CD4-positive, alpha-beta memory T cell (primary cell): ENCODE data around the gene GRIP2. TPM values are rescaled to one million over a fixed set of nuclear protein-coding genes. Genes with fewer than 3 reads are reported as not detected.

Source experiments
- CTCF ChIA-PET: fragments of 350-600 bp; sonication (Branson Sonifier 250); formaldehyde crosslinking; loops from one replicate; lab custom pipeline; 2021; ENCODE audit warnings: inconsistent platforms; ENCODE audit not compliant: partially characterized antibody; lab: Charles Lee
- POLR2A ChIA-PET: fragments of 350-600 bp; sonication (Branson Sonifier 250); formaldehyde crosslinking; loops from one replicate; lab custom pipeline; 2021; ENCODE audit not compliant: partially characterized antibody; lab: Charles Lee
- DNase-seq, 5 donors: peaks; one replicate each; pipeline versions ENCODE4 v3.0.0 to v3.0.0-alpha.2; 2020 to 2022; ENCODE audit warnings: mixed read lengths in 1 of 5
- H3K27ac ChIP-seq: one replicate; pipeline ENCODE4 v1.7.0; 2013; ENCODE audit warnings: low read depth, low read length
- H3K27me3 ChIP-seq: 2 replicates; pipeline ENCODE4 v1.7.0; 2013; ENCODE audit warnings: mild to moderate bottlenecking, low read length, moderate library complexity; ENCODE audit not compliant: insufficient read depth
- H3K36me3 ChIP-seq: 2 replicates; pipeline ENCODE4 v1.7.0; 2013; ENCODE audit warnings: mild to moderate bottlenecking, low read length, moderate library complexity; ENCODE audit not compliant: insufficient read depth
- H3K4me1 ChIP-seq: 2 replicates; pipeline ENCODE4 v1.7.0; 2013; ENCODE audit warnings: mild to moderate bottlenecking, low read length, moderate library complexity; ENCODE audit not compliant: insufficient read depth
- H3K4me3 ChIP-seq, 2 donors: one replicate each; pipeline ENCODE4 v1.7.0; 2013; ENCODE audit warnings: low read length in 2 of 2, mild to moderate bottlenecking in 1 of 2
- H3K9me3 ChIP-seq, 2 donors: one replicate each; pipeline ENCODE4 v1.7.0; 2013; ENCODE audit warnings: low read length in 2 of 2, control low read depth in 1 of 2; ENCODE audit not compliant: control insufficient read depth in 1 of 2
- H3K27ac Mint-ChIP-seq, 7 donors: one replicate each; pipeline ENCODE4 v1.8.0; 2020 to 2021; ENCODE audit warnings: mixed read lengths in 7 of 7, mild to moderate bottlenecking in 6 of 7, inconsistent platforms in 3 of 7, moderate library complexity in 3 of 7
- H3K27me3 Mint-ChIP-seq, 2 donors: one replicate each; pipeline ENCODE4 v1.8.0; 2020 to 2021; ENCODE audit warnings: mixed read lengths in 2 of 2
- H3K36me3 Mint-ChIP-seq, 2 donors: one replicate each; pipeline ENCODE4 v1.8.0; 2020 to 2021; ENCODE audit warnings: mixed read lengths in 2 of 2, inconsistent platforms in 1 of 2, mild to moderate bottlenecking in 1 of 2
- H3K4me1 Mint-ChIP-seq, 4 donors: one replicate each; pipeline ENCODE4 v1.8.0; 2020 to 2021; ENCODE audit warnings: mixed read lengths in 4 of 4, mild to moderate bottlenecking in 1 of 4
- H3K4me3 Mint-ChIP-seq, 8 donors: one replicate each; pipeline ENCODE4 v1.8.0; 2020 to 2021; ENCODE audit warnings: mixed read lengths in 8 of 8, mild to moderate bottlenecking in 7 of 8, moderate library complexity in 6 of 8, inconsistent platforms in 3 of 8
- H3K9me3 Mint-ChIP-seq, 8 donors: one replicate each; pipeline ENCODE4 v1.8.0; 2020 to 2021; ENCODE audit warnings: mixed read lengths in 8 of 8, mild to moderate bottlenecking in 5 of 8, inconsistent platforms in 3 of 8, moderate library complexity in 1 of 8
- intact Hi-C: fragments of 100-400 bp; cut with micrococcal nuclease; formaldehyde crosslinking; loops from one replicate; pipeline ENCODE4 v1.15.1; 2023
- polyA plus RNA-seq, 2 donors: library from polyadenylated mRNA; unstranded; fragments of 300-500 nt; fragmentation: Illumina TruSeq; gene quantifications; one replicate each; pipeline ENCODE4 v1.2.3, GENCODE V29; 2021
- total RNA-seq, 2 experiments: library from RNA; stranded (reverse); gene quantifications; one replicate each; pipeline ENCODE4 v1.2.3, GENCODE V29; 2021

Gene GRIP2
- total and polyA plus RNA-seq, 4 experiments from 2014 or later = not detected

- H3K27ac ChIP-seq = no peak overlapping the region
- Mint-ChIP-seq H3K4me3 (no peak overlapping the region), H3K27ac (no peak overlapping the region), H3K36me3 (peaks cover 25 to 49% of the 10 kb centered on the region in 2 donors), H3K4me1 (peaks cover 0 to 2% (median 0%) of the 10 kb centered on the region in 4 donors), H3K27me3 (no peaks in the 10 kb centered on the region), H3K9me3 (no peaks in the 10 kb centered on the region)
- intact Hi-C loops = no loop called here
- H3K4me1 ChIP-seq = no peaks in the 10 kb centered on the region
- no peak overlapping the region for H3K4me3 ChIP-seq
- no peak for DNase-seq
- CTCF ChIA-PET = no interaction called here
- H3K36me3 ChIP-seq = peaks cover 21% of the 10 kb centered on the region
- H3K27me3 ChIP-seq = no peaks in the 10 kb centered on the region
- POLR2A ChIA-PET = no interaction called here
- no peaks in the 10 kb centered on the region for H3K9me3 ChIP-seq
Observed at GRCh38 chr3:14489641-14490040, 50.5 kb downstream of the GRIP2 start.

GRCh38 chr3:14488286-14489041, 51.7 kb downstream of the GRIP2 start:
- Mint-ChIP-seq H3K9me3 (no peaks in the 10 kb centered on the region), H3K27me3 (no peaks in the 10 kb centered on the region), H3K27ac (peak overlapping the region in 3 of 7 donors; percentile 8 to 74 (median 74)), H3K4me3 (no peak overlapping the region), H3K4me1 (peaks cover 0 to 2% (median 0%) of the 10 kb centered on the region in 4 donors), H3K36me3 (peaks cover 34 to 60% of the 10 kb centered on the region in 2 donors)
- Histone ChIP-seq H3K9me3 (no peaks in the 10 kb centered on the region), H3K4me3 (no peak overlapping the region), H3K27me3 (no peaks in the 10 kb centered on the region), H3K27ac (no peak overlapping the region), H3K36me3 (peaks cover 27% of the 10 kb centered on the region), H3K4me1 (no peaks in the 10 kb centered on the region)
- CTCF ChIA-PET = no interaction called here
- DNase-seq = no peak
- POLR2A ChIA-PET = no interaction called here
- intact Hi-C loops = no loop called here

GRCh38 chr3:14487821-14488220, 52.3 kb downstream of the GRIP2 start:
- peaks cover 34 to 66% of the 10 kb centered on the region in 2 donors for H3K36me3 Mint-ChIP-seq
- H3K4me3 Mint-ChIP-seq = no peak overlapping the region
- no peaks in the 10 kb centered on the region for H3K27me3 ChIP-seq
- CTCF ChIA-PET = interaction anchor here (1.7 kb wide), 1 partner anchor 22 kb away, joined by 4 read pairs; no protein-coding TSS in a partner anchor
- POLR2A ChIA-PET = no interaction called here
- no peak overlapping the region for H3K27ac ChIP-seq
- H3K9me3 Mint-ChIP-seq = no peaks in the 10 kb centered on the region
- H3K36me3 ChIP-seq = peaks cover 33% of the 10 kb centered on the region
- intact Hi-C loops = no loop called here
- no peaks in the 10 kb centered on the region for H3K9me3 ChIP-seq
- H3K27me3 Mint-ChIP-seq = no peaks in the 10 kb centered on the region
- H3K27ac Mint-ChIP-seq = no peak overlapping the region
- DNase-seq = no peak
- no peak overlapping the region for H3K4me3 ChIP-seq
- peaks cover 0 to 2% (median 0%) of the 10 kb centered on the region in 4 donors for H3K4me1 Mint-ChIP-seq
- H3K4me1 ChIP-seq = no peaks in the 10 kb centered on the region

DNA sequence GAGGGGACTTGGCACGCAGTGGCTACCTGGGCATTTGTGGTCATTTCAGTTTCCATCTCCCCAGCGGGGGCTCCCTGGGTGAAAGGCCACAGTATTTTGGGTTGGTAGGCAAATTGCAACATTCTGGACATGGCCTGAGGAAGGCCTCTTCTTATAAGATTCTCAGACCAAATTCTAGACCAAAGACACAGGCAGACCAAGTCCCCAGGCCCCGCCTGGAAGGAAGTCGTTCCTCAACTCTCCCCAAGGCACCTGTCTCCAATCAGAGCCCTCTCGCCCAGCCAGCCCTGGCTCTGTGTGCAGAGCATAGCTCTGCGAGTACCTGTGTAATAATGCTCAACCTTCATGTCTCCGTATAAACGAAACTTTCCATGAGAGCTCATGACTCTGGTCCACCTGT, 53.1 kb downstream of the GRIP2 start:
- no peak for DNase-seq
- peaks cover 34 to 73% of the 10 kb centered on the region in 2 donors for H3K36me3 Mint-ChIP-seq
- H3K27me3 Mint-ChIP-seq = no peaks in the 10 kb centered on the region
- peaks cover 0 to 2% (median 0%) of the 10 kb centered on the region in 4 donors for H3K4me1 Mint-ChIP-seq
- peak overlapping the region in 4 of 7 donors; percentile 10 to 70 (median 43) for H3K27ac Mint-ChIP-seq
- ChIA-PET POLR2A (no interaction called here), CTCF (interaction anchor here (1.7 kb wide), 1 partner anchor 22 kb away, joined by 4 read pairs; no protein-coding TSS in a partner anchor)
- H3K4me3 Mint-ChIP-seq = no peak overlapping the region
- Histone ChIP-seq H3K9me3 (no peaks in the 10 kb centered on the region), H3K4me1 (no peaks in the 10 kb centered on the region), H3K27me3 (no peaks in the 10 kb centered on the region), H3K36me3 (peaks cover 41% of the 10 kb centered on the region), H3K27ac (no peak overlapping the region), H3K4me3 (no peak overlapping the region)
- intact Hi-C loops = no loop called here
- H3K9me3 Mint-ChIP-seq = no peaks in the 10 kb centered on the region

DNA sequence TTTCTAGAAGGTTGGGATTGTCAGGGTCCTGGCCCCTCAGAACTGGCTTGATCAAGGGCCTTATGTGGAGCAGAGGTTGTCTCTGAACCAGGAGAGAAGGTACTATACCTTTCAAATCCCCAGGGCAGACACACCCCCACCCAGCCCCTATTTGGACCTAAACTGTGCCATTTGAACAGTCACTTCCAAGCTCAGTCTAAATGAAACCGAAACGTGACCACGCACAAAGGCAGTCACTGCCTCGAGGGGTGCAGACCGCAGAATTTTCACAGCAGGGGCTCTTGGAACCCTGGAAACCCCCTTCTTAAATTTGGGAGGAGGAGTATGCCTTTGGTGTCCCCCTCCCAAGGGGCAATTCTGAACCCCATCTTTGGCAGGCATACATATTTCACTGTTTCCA, 53.7 kb downstream of the GRIP2 start:
- Mint-ChIP-seq H3K4me1 (peaks cover 0 to 2% (median 0%) of the 10 kb centered on the region in 4 donors), H3K36me3 (peaks cover 41 to 79% of the 10 kb centered on the region in 2 donors), H3K4me3 (no peak overlapping the region), H3K9me3 (no peaks in the 10 kb centered on the region), H3K27me3 (no peaks in the 10 kb centered on the region), H3K27ac (peak overlapping the region in 4 of 7 donors; percentile 35 to 70 (median 46))
- no peaks in the 10 kb centered on the region for H3K4me1 ChIP-seq
- ChIA-PET POLR2A (no interaction called here), CTCF (interaction anchor here (0.7 to 1.7 kb wide), 2 partner anchors 23 to 84 kb away, joined by 3 to 4 read pairs; partner anchors contain the start of gene SLC6A6)
- intact Hi-C loops = no loop called here
- H3K27me3 ChIP-seq = no peaks in the 10 kb centered on the region
- no peak overlapping the region for H3K27ac ChIP-seq
- peaks cover 47% of the 10 kb centered on the region for H3K36me3 ChIP-seq
- no peaks in the 10 kb centered on the region for H3K9me3 ChIP-seq
- H3K4me3 ChIP-seq = no peak overlapping the region
- DNase-seq = no peak

DNA sequence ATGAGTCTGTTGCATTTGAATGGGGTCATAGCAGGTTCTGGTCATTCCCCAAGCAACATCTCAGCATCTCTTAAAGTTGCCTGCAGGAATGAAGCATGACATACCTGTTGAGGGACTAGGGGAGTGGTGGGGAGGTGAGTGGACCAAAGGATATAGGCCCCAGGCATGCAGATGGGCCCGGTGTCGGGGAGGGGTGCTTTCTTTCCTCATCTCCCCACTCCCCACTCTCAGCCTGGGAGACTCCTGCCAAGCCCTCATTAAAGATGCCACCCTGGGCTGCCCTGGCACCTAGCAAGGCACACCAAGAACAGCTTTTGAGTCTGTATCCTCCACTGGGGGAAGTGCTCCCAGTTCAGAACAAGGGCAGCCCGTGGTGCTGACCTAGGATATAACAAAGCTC, 54.2 kb downstream of the GRIP2 start:
- POLR2A ChIA-PET = no interaction called here
- Mint-ChIP-seq H3K9me3 (no peaks in the 10 kb centered on the region), H3K27me3 (no peaks in the 10 kb centered on the region), H3K27ac (peak overlapping the region in 1 of 7 donors; percentile 35), H3K4me1 (peaks cover 0 to 2% (median under 1%) of the 10 kb centered on the region in 4 donors), H3K36me3 (peaks cover 43 to 82% of the 10 kb centered on the region in 2 donors), H3K4me3 (no peak overlapping the region)
- no peak for DNase-seq
- intact Hi-C loops = no loop called here
- Histone ChIP-seq H3K4me3 (no peak overlapping the region), H3K36me3 (peaks cover 52% of the 10 kb centered on the region), H3K9me3 (no peaks in the 10 kb centered on the region), H3K4me1 (no peaks in the 10 kb centered on the region), H3K27me3 (no peaks in the 10 kb centered on the region), H3K27ac (no peak overlapping the region)
- CTCF ChIA-PET = interaction anchor here (0.7 to 1.7 kb wide), 2 partner anchors 23 to 84 kb away, joined by 3 to 4 read pairs; partner anchors contain the start of gene SLC6A6

DNA sequence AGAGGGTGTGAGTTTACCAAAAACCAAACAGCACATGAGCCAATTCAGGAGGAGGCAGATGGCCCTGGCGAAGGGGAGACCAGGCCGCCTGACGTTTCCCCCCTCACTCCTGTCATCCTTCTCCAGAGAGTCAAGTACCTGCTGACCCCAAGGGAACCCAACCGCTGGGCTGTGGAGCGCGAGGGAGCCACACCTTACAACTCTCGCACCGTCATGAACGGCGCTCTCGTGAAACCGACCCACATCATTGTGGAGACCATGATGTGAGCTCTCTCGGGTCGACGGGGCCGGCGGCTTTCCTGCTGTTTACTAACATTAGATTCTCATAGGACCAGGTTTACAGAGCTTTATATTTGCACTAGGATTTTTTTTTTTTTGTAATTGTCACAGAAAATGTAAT, 55.4 kb downstream of the GRIP2 start:
- Histone ChIP-seq H3K27ac (no peak overlapping the region), H3K4me3 (no peak overlapping the region), H3K36me3 (peaks cover 64% of the 10 kb centered on the region), H3K4me1 (no peaks in the 10 kb centered on the region), H3K9me3 (no peaks in the 10 kb centered on the region), H3K27me3 (no peaks in the 10 kb centered on the region)
- ChIA-PET POLR2A (no interaction called here), CTCF (interaction anchor here (0.6 to 1.4 kb wide), 3 partner anchors 18 to 223 kb away, joined by 3 to 5 read pairs (median 4); no protein-coding TSS in a partner anchor)
- no peak for DNase-seq
- peak overlapping the region in 3 of 7 donors; percentile 32 to 77 (median 55) for H3K27ac Mint-ChIP-seq
- H3K4me3 Mint-ChIP-seq = no peak overlapping the region
- intact Hi-C loops = no loop called here
- H3K27me3 Mint-ChIP-seq = no peaks in the 10 kb centered on the region
- peaks cover 36 to 83% of the 10 kb centered on the region in 2 donors for H3K36me3 Mint-ChIP-seq
- no peaks in the 10 kb centered on the region for H3K9me3 Mint-ChIP-seq
- H3K4me1 Mint-ChIP-seq = peaks cover 0 to 1% (median under 1%) of the 10 kb centered on the region in 4 donors
